ENCODE results near the gene GPC6. TPM values are rescaled to one million over a fixed set of nuclear protein-coding genes. Genes with fewer than 3 reads are reported as not detected.

GPC6 gene
- total RNA-seq, 1 experiment from 2014 or later, result not detected

DNA sequence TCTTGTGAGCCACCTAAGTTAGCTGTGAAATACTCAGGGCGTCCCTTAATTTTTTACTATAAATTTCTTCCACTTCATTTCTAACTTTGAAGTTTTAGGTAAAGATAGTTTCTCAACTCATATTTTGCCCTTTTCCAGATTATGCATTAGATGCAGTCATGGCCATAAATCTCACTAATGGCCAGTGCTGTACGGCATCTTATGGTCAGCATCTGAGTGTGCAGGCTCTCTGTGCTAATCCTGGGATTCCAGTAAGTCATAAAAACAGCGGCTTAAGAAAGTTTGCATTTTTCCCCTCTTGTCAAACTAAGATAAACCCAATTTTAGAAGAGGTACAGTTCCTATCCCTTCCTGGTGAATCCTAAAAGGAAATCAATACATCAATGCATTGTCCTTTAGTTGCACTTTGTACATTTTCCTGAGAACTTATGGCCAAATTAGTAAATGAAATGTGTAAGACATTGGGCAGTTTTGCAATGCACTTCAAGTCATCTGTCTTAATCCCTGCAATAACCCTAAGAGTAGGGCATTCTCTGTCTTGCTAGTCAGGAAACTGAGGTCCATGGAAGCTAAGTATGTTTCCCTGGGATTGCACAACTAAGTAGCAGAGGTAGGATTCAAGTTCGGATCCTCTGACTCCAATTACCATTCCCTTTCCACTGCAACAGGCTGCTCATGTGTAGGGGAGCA is 1106.7 kb downstream of the GPC6 start:
- Histone ChIP-seq H3K79me2 (ENCODE audit: low read depth) (no peaks in the 10 kb centered on the region), H2AFZ (no peak overlapping the region), H3K4me2 (no peak overlapping the region), H3K27me3 (ENCODE audit: insufficient read depth, low read depth) (no peaks in the 10 kb centered on the region), H3K4me3 (no peak overlapping the region), H3K36me3 (ENCODE audit: low read depth) (no peaks in the 10 kb centered on the region), H3K4me1 (replicated peaks; ENCODE audit: insufficient read depth) (peaks cover 10% of the 10 kb centered on the region), H3F3A (ENCODE audit: insufficient read depth, low read depth) (no peaks in the 10 kb centered on the region), H4K20me1 (ENCODE audit: insufficient read depth) (no peaks in the 10 kb centered on the region), H3K27ac (no peak overlapping the region), H3K9me3 (ENCODE audit: insufficient read depth, low read depth) (no peaks in the 10 kb centered on the region; the same call in 1 of the 2 replicates), H3K9me2 (ENCODE audit: insufficient read depth) (no peaks in the 10 kb centered on the region)
- POLR2A ChIA-PET (ENCODE audit: unreplicated experiment), result no interaction called here
- intact Hi-C loops (cut with micrococcal nuclease; ENCODE audit: unreplicated experiment), result no loop called here
- no peak for DNase-seq
- CTCF ChIA-PET, result no interaction called here
- BruUV-seq (replicated peaks), result no TSS peak
- TF ChIP-seq, protein P1, sequence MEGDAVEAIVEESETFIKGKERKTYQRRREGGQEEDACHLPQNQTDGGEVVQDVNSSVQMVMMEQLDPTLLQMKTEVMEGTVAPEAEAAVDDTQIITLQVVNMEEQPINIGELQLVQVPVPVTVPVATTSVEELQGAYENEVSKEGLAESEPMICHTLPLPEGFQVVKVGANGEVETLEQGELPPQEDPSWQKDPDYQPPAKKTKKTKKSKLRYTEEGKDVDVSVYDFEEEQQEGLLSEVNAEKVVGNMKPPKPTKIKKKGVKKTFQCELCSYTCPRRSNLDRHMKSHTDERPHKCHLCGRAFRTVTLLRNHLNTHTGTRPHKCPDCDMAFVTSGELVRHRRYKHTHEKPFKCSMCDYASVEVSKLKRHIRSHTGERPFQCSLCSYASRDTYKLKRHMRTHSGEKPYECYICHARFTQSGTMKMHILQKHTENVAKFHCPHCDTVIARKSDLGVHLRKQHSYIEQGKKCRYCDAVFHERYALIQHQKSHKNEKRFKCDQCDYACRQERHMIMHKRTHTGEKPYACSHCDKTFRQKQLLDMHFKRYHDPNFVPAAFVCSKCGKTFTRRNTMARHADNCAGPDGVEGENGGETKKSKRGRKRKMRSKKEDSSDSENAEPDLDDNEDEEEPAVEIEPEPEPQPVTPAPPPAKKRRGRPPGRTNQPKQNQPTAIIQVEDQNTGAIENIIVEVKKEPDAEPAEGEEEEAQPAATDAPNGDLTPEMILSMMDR (conservative IDR thresholded peaks at IDR 0.05), result no peak

DNA sequence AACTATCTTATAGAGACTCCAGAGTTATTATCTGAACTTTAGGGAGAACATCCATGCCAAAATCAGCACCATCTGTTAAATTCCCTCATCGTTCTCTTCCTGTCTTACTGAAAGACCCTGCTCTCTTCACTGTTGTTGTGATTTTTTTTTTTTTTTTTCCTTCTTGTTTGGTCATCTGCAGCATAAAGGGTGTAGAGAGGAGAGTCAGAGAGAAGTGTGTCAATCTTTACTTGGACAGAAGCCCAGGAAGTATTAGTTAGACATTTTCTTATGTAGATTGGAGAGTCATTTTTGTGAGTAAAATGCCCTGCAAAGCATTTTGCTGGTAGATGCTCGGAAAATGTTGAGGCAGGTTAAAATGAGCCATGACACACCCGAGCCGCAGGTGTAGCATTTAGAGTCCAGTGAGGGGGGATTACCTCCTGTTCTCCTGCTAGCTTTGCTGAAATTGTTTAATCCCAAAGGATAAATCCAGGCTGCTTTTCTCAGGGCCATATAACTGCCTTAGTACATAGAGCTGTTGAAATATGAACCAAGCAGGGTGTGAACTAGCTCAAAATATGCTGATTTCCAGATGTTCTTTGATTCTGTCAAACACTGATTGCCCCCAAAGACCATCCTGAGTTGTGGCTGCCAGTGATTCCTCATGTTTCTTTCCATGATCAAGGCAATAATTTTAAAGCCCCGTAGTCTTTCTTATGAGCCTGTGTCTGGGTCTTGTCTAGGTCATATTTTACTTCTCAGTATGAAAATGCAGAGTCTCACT is 1109.3 kb downstream of the GPC6 start:
- POLR2A ChIA-PET (ENCODE audit: unreplicated experiment), result no interaction called here
- no peak overlapping the region for H3K27ac ChIP-seq
- no TSS peak for BruUV-seq (replicated peaks)
- no peaks in the 10 kb centered on the region for H3K36me3 ChIP-seq (ENCODE audit: low read depth)
- H4K20me1 ChIP-seq (ENCODE audit: insufficient read depth), result no peaks in the 10 kb centered on the region
- H3F3A ChIP-seq (ENCODE audit: insufficient read depth, low read depth), result no peaks in the 10 kb centered on the region
- H3K9me3 ChIP-seq (ENCODE audit: insufficient read depth, low read depth), result no peaks in the 10 kb centered on the region; the same call in 1 of the 2 replicates
- DNase-seq, result no peak
- H3K4me3 ChIP-seq, result no peak overlapping the region
- no peak overlapping the region for H2AFZ ChIP-seq
- TF ChIP-seq EZH2 (IDR thresholded peaks at IDR 0.05; ENCODE audit: low read depth), result no peak
- TF ChIP-seq, protein P1 (conservative IDR thresholded peaks at IDR 0.05), result no peak
- no peaks in the 10 kb centered on the region for H3K79me2 ChIP-seq (ENCODE audit: low read depth)
- no peak overlapping the region for H3K4me2 ChIP-seq
- intact Hi-C loops (cut with micrococcal nuclease; ENCODE audit: unreplicated experiment), result no loop called here
- H3K9me2 ChIP-seq (ENCODE audit: insufficient read depth), result no peaks in the 10 kb centered on the region
- CTCF ChIA-PET, result no interaction called here
- H3K27me3 ChIP-seq (ENCODE audit: insufficient read depth, low read depth), result no peaks in the 10 kb centered on the region
- H3K4me1 ChIP-seq (replicated peaks; ENCODE audit: insufficient read depth), result no peaks in the 10 kb centered on the region

DNA sequence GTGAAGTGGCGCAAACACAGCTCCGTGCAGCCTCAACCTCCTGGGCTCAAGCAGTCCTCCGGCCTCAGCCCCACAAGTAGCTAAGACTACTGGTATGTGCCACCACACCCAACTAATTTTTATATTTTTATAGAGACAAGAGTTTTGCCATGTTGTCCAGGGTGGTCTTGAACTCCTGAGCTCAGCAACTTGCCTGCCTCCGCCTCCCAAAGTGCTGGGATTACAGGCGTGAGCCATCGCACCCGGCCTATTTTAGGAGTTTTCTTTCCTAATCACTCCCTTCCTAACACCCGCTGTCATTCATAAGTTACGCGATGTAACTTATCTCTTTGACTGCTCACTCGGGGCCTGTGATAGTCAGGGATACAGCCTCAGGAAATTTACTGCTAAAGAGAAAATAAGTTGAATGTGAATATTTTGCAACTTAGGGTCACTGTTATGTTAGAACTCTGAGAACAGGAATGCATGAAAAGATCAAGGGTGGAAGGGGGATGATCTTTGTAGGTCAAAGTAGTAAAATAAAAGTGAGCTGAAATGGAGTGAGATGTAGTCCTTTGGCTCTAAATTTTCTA is 1112.6 kb downstream of the GPC6 start:
- Histone ChIP-seq H2AFZ (no peak overlapping the region), H3K27ac (no peak overlapping the region), H3K27me3 (ENCODE audit: insufficient read depth, low read depth) (no peaks in the 10 kb centered on the region), H3K4me3 (no peak overlapping the region), H3K4me1 (replicated peaks; ENCODE audit: insufficient read depth) (0 out of 2 replicates have a peak, but pooled peaks cover 7% of the 10 kb centered on the region), H3K36me3 (ENCODE audit: low read depth) (no peaks in the 10 kb centered on the region), H3F3A (ENCODE audit: insufficient read depth, low read depth) (no peaks in the 10 kb centered on the region), H3K9me3 (ENCODE audit: insufficient read depth, low read depth) (no peaks in the 10 kb centered on the region; the same call in 1 of the 2 replicates), H3K79me2 (ENCODE audit: low read depth) (no peaks in the 10 kb centered on the region), H3K9me2 (ENCODE audit: insufficient read depth) (no peaks in the 10 kb centered on the region), H4K20me1 (ENCODE audit: insufficient read depth) (no peaks in the 10 kb centered on the region), H3K4me2 (no peak overlapping the region)
- DNase-seq, result no peak
- TF ChIP-seq EZH2 (IDR thresholded peaks at IDR 0.05; ENCODE audit: low read depth), result no peak
- TF ChIP-seq, protein P1 (conservative IDR thresholded peaks at IDR 0.05), result no peak
- intact Hi-C loops (cut with micrococcal nuclease; ENCODE audit: unreplicated experiment), result no loop called here
- no TSS peak for BruUV-seq (replicated peaks)
- ChIA-PET CTCF (no interaction called here), POLR2A (ENCODE audit: unreplicated experiment) (no interaction called here)
